SKM-1 (cell line): ENCODE measurements around the gene TFEB.

Experiments
- DNase-seq: peaks from one replicate; lab custom pipeline; 2025; ENCODE audit not compliant: unreplicated experiment; lab: John Stamatoyannopoulos, UW

The TFEB gene

DNA sequence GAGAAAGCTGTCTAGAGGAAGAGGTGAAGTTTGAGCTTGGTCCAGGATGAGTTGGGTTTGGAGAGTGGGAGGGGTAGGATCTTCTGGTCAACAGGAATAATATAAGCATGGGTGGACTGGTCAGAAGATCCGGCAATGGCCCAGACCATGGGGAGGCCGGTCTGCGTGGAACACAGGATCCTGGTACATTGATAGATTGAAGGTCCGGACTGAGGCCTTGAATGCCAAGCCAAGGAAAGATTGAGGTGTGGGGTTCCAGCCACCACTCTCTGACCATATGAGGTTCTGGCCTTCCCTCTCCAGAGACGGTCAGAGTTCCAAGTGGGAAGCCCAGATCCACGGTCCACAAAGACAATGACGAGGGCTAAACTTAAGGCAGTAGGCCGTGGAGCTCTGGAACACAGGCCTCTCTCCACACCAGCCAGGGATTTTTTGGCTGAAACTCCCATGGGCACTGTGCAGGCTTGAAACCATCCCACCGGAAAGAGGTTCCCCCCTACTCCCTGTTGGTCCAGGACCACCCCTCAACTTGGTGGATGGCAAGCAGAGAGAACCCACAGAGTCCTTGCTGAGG lies 94.0 kb downstream of the TFEB start:
- no peak for DNase-seq

DNA sequence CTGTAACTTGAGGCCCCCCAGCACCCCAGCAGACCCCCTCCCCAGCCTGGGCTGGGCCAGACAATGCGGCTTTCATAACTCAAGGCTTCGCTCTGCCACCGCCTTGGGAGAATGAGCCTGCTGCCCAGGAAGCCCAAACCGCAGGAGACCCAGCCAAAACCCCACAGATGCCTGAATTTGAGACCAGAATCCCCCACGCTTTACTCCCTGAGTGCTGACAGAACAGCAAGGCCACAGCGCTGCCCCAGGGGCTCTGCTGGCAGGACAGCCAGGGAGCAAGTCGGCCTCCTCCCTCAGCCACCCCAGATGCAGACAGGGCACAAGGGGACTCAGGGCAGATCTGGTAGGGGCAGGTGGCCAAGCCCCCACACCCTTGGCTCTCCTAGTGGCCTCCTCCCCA lies 95.0 kb downstream of the TFEB start:
- no peak for DNase-seq

DNA sequence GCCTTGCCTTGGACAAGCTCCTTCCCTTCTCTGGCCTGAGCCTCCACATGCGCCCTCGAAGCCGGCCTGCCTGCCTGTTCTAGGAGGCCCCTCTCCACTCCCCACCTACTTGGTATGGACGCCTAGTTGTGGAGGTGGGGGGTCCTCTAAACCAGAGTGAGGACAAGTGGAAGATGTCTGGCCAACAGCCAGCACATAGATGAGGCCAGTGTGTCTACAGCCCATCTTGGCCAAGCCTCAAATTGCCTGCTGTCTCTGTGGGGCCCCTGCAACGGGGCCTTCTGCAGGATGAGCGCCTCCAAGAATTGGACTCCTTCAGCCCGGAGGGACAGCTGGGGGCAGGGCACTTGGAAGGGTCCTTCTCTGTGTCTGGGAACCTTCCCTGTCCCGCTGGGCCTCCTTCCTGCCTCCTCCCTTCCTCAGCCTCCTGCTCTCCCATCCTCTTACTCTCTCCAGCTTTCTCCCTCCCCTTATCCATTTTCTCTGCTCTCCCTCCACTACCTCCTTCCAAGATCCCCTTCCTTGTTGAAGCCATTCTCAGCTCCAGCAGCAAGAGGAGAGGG lies 95.5 kb downstream of the TFEB start:
- no peak for DNase-seq

GRCh38 chr6:41638935-41639808 lies 96.2 kb downstream of the TFEB start:
- no peak for DNase-seq

- DNase-seq, result no peak
These were observed 97.1 kb downstream of the TFEB start, which contains the start of gene MDFI for GRCh38 chr6:41638002-41638934. MDFI (plus strand) TSS chr6:41638468; CDS start chr6:41638750, 282 bp downstream.

- DNase-seq, result no peak
These were observed 98.0 kb downstream of the TFEB start for GRCh38 chr6:41637194-41638001.

DNA sequence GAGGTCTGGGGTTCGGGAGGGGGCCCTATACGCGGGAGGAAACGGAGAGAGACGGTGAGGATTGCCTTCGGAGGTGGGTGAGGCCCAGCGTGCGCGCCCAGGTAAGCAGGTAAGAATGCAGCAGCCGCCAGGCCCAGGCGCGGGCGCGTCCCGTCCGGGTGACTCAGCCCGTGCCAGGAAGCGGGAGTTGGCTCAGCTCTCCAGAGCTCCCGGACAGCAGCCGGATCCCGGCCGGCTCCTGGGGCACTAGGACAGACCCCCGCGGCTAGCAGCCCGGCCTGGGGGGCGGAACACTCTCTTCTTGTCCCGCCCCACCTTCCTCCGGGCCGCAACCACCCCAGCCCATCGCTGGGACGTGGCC lies 98.6 kb downstream of the TFEB start:
- DNase-seq, result no peak

- DNase-seq, result no peak
These were observed 100.0 kb downstream of the TFEB start for GRCh38 chr6:41635365-41635764.

- no peak for DNase-seq
These were observed 100.8 kb downstream of the TFEB start for GRCh38 chr6:41634657-41635056.
